ENCODE results near the gene CNTN2.

DNA sequence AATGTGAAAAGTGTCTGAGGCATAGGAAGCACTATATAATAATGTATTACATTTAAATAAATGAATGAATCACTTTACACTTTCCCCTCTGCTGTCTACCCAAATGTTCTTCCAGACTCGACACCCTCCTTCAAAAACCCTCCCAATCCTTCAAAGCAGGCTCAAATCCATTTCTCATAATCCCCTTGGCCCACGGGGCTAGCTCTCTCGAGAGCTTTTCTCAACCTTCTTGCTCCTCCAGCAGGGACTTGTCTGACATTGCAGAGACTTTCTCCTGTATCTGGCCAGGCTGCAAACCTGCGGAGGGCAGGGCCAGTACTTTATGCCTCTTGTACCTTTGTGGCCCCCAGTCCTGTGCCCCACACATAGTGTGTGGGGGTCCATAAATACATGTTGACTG, 14.1 kb upstream of the CNTN2 start:
- no peak for TF ChIP-seq CTCF (conservative IDR thresholded peaks at IDR 0.05)
- no peak for TF ChIP-seq EZH2 (IDR thresholded peaks at IDR 0.05; ENCODE audit: low read depth)

Measured in PC-9 (cell line).